Epithelial cell of proximal tubule (primary cell): ENCODE data around the gene NUP88. TPM values are rescaled to one million over a fixed set of nuclear protein-coding genes. Genes with fewer than 3 reads are reported as not detected.

Source experiments
- DNase-seq: peaks from one replicate; pipeline ENCODE4 v3.0.0-alpha.2; 2011; ENCODE audit warnings: low read depth
- H3K4me3 ChIP-seq: 2 replicates; pipeline ENCODE4 v1.5.1; 2011; ENCODE audit warnings: low read depth, mild to moderate bottlenecking, low read length
- total RNA-seq: library from RNA; depleted of rRNA; stranded (reverse); fragments of >200 nt; gene quantifications from 2 replicates; pipeline ENCODE4 v1.2.3, GENCODE V29; 2015
- TF ChIP-seq, protein P1 (sequence below): conservative IDR thresholded peaks from 2 replicates; pipeline ENCODE4 v1.5.1; 2012; ENCODE audit warnings: low read depth, mild to moderate bottlenecking, low read length

The NUP88 gene
- total RNA-seq, 1 donor from 2014 or later, result 108 TPM

DNA sequence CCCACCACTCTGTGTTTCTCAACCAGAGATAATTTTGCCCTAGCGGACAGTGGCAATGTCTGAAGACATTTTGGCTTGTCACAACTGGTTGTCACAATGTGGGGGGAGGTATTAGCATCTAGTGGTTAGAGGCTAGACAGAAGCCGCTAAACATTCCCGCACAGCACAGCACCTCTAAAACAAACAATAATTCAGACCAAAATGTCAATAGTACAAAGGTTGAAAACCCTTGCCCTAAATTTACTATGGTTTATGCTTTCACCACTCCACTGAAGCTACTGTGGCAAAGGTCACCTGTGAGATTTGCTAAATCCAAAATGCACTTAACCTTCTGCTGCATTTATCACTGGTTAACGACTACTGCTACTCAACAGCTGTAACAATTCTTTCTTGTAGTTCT lies 14.1 kb downstream of the NUP88 start:
- no peak for DNase-seq
- no peak overlapping the region for H3K4me3 ChIP-seq
- TF ChIP-seq, protein P1, sequence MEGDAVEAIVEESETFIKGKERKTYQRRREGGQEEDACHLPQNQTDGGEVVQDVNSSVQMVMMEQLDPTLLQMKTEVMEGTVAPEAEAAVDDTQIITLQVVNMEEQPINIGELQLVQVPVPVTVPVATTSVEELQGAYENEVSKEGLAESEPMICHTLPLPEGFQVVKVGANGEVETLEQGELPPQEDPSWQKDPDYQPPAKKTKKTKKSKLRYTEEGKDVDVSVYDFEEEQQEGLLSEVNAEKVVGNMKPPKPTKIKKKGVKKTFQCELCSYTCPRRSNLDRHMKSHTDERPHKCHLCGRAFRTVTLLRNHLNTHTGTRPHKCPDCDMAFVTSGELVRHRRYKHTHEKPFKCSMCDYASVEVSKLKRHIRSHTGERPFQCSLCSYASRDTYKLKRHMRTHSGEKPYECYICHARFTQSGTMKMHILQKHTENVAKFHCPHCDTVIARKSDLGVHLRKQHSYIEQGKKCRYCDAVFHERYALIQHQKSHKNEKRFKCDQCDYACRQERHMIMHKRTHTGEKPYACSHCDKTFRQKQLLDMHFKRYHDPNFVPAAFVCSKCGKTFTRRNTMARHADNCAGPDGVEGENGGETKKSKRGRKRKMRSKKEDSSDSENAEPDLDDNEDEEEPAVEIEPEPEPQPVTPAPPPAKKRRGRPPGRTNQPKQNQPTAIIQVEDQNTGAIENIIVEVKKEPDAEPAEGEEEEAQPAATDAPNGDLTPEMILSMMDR, result no peak

DNA sequence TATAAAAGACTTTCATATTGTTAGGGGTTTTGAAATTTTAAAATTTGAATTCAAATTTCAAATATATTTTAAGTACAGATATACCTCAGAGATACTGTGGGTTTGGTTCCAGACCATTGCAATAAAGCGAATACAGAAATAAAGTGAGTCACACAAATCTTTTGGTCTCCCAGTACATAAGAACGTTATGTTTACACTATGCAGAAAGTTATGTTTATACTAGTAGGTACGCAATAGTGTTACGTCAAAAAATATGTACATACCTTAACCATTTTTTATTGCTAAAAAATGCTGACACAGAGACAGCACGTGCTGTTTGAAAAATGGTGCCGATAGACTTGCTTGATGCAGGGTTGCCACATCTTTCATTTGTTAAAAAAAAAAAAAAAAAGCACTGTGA lies 19.7 kb downstream of the NUP88 start:
- DNase-seq, result no peak
- no peak overlapping the region for H3K4me3 ChIP-seq
- TF ChIP-seq, protein P1, result no peak

- no peak for DNase-seq
- H3K4me3 ChIP-seq, result no peak overlapping the region
- TF ChIP-seq, protein P1, result no peak
Observed at GRCh38 chr17:5396612-5397011, 22.9 kb downstream of the NUP88 start.

DNA sequence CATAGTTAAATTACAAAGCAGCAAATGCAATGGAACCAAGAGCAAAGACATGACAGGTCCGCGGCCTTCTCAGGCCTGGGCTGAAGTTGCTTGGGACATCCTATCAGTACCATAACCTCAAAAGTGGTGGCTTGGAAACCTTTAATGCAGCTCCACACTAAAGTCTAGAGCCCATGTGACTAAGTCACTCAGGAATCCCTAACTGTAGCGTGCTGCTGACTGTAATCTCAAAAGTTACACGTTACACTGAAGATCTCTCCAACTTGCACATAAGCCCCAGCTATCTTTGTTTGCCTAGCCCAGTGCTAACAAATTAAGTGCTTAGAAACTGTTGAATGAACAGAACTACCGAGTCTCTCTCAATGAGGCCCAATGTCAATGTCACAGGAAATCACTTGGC lies 27.8 kb downstream of the NUP88 start:
- no peak for DNase-seq
- TF ChIP-seq, protein P1, result no peak
- H3K4me3 ChIP-seq, result no peak overlapping the region

GRCh38 chr17:5381542-5381941 lies 37.9 kb downstream of the NUP88 start:
- TF ChIP-seq, protein P1, result no peak
- H3K4me3 ChIP-seq, result no peak overlapping the region
- DNase-seq, result no peak

DNA sequence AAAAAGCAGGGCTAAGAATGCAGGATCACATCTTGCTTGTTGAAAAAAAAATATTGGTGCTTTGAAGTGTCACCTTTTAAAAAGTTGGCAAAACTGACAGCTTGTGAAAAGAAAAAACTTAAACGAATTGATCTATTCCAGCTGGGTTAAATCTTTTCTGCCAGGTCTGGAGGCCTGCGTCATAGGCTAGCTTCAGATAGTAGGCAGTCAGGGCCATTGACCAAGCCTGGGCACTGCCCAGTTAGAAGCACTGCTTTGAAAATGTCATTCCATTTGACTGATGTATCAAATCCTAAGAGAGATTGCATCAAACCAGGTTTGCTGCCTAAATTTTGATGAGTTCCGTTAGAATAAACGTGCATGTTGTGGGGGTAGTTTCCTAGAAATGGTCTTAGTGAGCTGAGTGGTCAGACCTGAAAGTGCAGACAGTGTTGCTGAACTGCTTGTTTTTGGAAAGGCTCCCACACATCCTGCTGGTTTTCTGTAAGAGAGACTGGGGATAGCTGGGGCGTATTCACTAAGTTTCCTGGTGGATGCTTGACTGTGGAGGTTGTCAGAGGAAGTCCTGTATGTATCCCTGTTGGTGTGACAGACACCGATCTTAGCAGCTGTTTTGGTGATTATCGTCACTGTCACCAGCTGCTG lies 38.8 kb downstream of the NUP88 start:
- no peak for DNase-seq
- H3K4me3 ChIP-seq, result no peak overlapping the region
- TF ChIP-seq, protein P1, result no peak
